Measurements from ENCODE around the gene TSPAN31.

The TSPAN31 gene

DNA sequence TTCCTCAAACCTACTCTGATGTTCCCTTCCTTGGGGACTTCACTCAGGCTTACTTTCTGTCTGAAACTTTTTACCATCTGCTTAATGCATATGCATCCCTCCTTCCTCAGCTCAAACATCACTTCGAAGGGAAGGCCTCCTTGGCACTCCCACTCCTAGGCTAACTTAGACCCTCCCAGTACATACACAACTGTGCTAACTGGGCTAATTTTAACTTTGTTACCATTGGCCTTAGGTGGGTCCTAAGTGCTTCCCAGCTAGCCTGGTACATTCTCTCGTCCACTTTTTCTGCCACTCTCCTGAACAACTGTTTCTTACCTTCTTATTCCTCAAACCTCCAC lies 31.4 kb downstream of the TSPAN31 start:
- H3K4me3 ChIP-seq (ENCODE audit: low read depth, low read length): no peak overlapping the region
- no peak for TF ChIP-seq CTCF (IDR thresholded peaks at IDR 0.05; ENCODE audit: insufficient read depth, low read depth, low read length, missing control alignments)
- DNase-seq (ENCODE audit: low read depth): no peak

DNA sequence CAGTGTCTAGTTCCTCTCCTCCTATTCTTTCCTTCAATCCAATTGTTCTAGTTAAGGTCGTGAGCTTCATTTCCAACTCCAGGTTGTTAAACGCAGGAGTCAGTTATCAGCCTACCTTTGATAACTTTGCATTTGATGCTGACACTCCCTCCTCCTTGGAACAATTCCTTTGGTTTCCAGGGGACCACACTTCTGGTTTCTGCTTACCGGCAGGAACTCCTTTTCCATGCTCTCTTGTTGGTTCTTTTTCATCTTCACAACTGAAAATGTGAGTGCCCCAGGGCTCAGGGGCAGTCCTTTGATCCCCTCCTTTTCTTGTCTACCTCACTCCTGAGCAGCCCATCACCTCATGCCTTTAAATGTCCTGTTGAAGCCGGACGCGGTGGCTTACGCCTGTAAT lies 32.5 kb downstream of the TSPAN31 start:
- no peak for DNase-seq (ENCODE audit: low read depth)
- H3K4me3 ChIP-seq (ENCODE audit: low read depth, low read length): no peak overlapping the region
- TF ChIP-seq CTCF (IDR thresholded peaks at IDR 0.05; ENCODE audit: insufficient read depth, low read depth, low read length, missing control alignments): no peak

GRCh38 chr12:57777911-57778310 lies 33.1 kb downstream of the TSPAN31 start:
- no peak for TF ChIP-seq CTCF (IDR thresholded peaks at IDR 0.05; ENCODE audit: insufficient read depth, low read depth, low read length, missing control alignments)
- no peak for DNase-seq (ENCODE audit: low read depth)
- no peak overlapping the region for H3K4me3 ChIP-seq (ENCODE audit: low read depth, low read length)

DNA sequence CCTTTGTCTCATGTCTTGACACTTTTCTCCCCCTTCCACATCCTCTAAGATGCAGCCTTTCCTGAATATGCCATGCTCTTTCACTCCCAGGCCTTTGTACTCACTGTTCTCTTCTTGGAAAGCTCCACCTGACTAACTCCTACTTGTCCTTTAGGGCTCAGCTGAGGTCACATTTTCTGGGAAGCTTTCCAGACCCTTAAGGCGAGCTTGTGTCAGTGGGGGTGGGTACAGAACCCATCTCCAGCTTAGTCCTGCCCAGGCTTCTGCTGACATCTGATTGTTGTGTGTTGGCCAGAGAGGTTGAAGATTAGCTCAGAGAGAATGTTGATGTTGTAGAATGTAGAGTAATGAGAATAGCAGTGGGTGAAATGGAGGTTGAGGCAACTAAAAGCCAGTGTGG lies 34.9 kb downstream of the TSPAN31 start:
- TF ChIP-seq CTCF (IDR thresholded peaks at IDR 0.05; ENCODE audit: insufficient read depth, low read depth, low read length, missing control alignments): no peak
- no peak overlapping the region for H3K4me3 ChIP-seq (ENCODE audit: low read depth, low read length)
- no peak for DNase-seq (ENCODE audit: low read depth)

GRCh38 chr12:57780284-57780897 lies 35.6 kb downstream of the TSPAN31 start:
- no peak for DNase-seq (ENCODE audit: low read depth)
- no peak for TF ChIP-seq CTCF (IDR thresholded peaks at IDR 0.05; ENCODE audit: insufficient read depth, low read depth, low read length, missing control alignments)
- no peak overlapping the region for H3K4me3 ChIP-seq (ENCODE audit: low read depth, low read length)

DNA sequence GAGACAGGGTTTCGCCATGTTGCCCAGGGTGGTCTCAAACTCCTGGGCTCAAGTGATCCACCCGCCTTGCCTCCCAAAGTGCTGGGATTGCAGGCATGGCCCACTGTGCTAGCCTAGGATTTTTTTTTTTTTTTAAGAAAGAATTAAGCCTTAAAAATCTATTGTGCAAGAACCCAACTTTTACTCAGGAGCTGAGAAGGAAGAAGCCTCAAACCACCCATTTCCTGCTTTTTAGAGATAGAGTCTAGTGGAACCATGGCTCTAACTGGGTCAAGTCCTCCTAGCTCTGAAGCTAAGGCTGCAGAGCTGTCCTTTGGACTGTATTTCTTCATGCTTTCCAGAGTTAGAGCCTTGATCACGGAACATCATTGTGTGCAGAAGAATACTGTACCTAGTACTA lies 36.4 kb downstream of the TSPAN31 start:
- H3K4me3 ChIP-seq (ENCODE audit: low read depth, low read length): no peak overlapping the region
- TF ChIP-seq CTCF (IDR thresholded peaks at IDR 0.05; ENCODE audit: insufficient read depth, low read depth, low read length, missing control alignments): no peak
- DNase-seq (ENCODE audit: low read depth): no peak

DNA sequence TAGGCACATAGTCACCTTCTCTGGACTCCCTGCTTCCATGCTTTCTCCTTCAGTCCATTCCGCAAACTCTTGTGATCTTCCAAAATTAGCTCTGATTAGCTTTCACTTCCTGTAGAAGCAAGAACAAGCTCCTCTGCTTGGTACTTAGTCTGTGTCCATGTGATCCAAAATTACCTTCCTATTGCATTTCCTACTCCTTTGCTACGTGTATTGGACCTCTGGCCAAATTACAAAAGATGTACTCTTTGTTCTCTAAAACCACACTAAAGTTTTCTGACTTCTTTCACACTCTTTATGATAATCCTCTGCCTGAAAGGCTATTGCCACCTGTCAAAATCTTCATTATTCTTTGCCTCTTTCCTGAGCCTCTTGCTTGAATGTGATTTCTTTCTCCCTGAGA lies 37.0 kb downstream of the TSPAN31 start:
- no peak for TF ChIP-seq CTCF (IDR thresholded peaks at IDR 0.05; ENCODE audit: insufficient read depth, low read depth, low read length, missing control alignments)
- DNase-seq (ENCODE audit: low read depth): no peak
- H3K4me3 ChIP-seq (ENCODE audit: low read depth, low read length): no peak overlapping the region
